Natural killer cell (primary cell): ENCODE results near the gene EXOC6B. TPM values are rescaled to one million over a fixed set of nuclear protein-coding genes. Genes with fewer than 3 reads are reported as not detected.

Experiments
- ATAC-seq, 3 donors: fragments of 150-1000 bp in 2 of 3; fragments of 200-7000 bp in 1 of 3; cut with Tn5 transposase; 1 replicate in 1 of 3; 2 replicates in 2 of 3; pipeline ENCODE4 v1.10.0; 2021; ENCODE audit warnings: mild to moderate bottlenecking in 2 of 3, moderate library complexity in 2 of 3
- DNase-seq, 2 donors: peaks; one replicate each; pipeline versions ENCODE4 v3.0.0 to v3.0.0-alpha.2; 2013 to 2021; ENCODE audit warnings: mixed read lengths in 1 of 2
- H3K27ac ChIP-seq: one replicate; pipeline ENCODE4 v1.5.1; 2013; ENCODE audit warnings: mild to moderate bottlenecking, low read length
- H3K27me3 ChIP-seq: one replicate; pipeline ENCODE4 v1.6.1; 2013; ENCODE audit warnings: low read length; ENCODE audit not compliant: control insufficient read depth, insufficient read depth
- H3K36me3 ChIP-seq: one replicate; pipeline ENCODE4 v1.6.1; 2013; ENCODE audit warnings: low read length; ENCODE audit not compliant: control insufficient read depth, insufficient read depth
- H3K4me1 ChIP-seq: one replicate; pipeline ENCODE4 v1.6.1; 2013; ENCODE audit warnings: low read length; ENCODE audit not compliant: control insufficient read depth, insufficient read depth
- H3K4me3 ChIP-seq: one replicate; pipeline ENCODE4 v1.5.1; 2013; ENCODE audit warnings: low read length
- H3K9me3 ChIP-seq: one replicate; pipeline ENCODE4 v1.6.1; 2013; ENCODE audit warnings: low read length; ENCODE audit not compliant: control insufficient read depth, insufficient read depth
- H3K27ac Mint-ChIP-seq, 2 donors: one replicate each; pipeline ENCODE4 v1.8.0; 2022; ENCODE audit warnings: mild to moderate bottlenecking in 2 of 2, mixed read lengths in 2 of 2, moderate library complexity in 1 of 2
- H3K27me3 Mint-ChIP-seq, 2 donors: one replicate each; pipeline ENCODE4 v1.8.0; 2022; ENCODE audit warnings: low read depth in 2 of 2, mixed read lengths in 2 of 2
- H3K36me3 Mint-ChIP-seq: one replicate; pipeline ENCODE4 v1.8.0; 2022; ENCODE audit warnings: mixed read lengths
- H3K4me1 Mint-ChIP-seq, 2 donors: one replicate each; pipeline ENCODE4 v1.8.0; 2022; ENCODE audit warnings: mixed read lengths in 2 of 2
- H3K4me3 Mint-ChIP-seq: one replicate; pipeline ENCODE4 v1.8.0; 2022; ENCODE audit warnings: mild to moderate bottlenecking, moderate library complexity, mixed read lengths
- H3K9me3 Mint-ChIP-seq, 2 donors: one replicate each; pipeline ENCODE4 v1.8.0; 2022; ENCODE audit warnings: mixed read lengths in 2 of 2
- CTCF ChIP-seq: fragments of 200-600 bp; IDR thresholded peaks from one replicate; pipeline ENCODE4 v1.8.0; 2022; ENCODE audit warnings: antibody characterized with exemption
- WGBS: methylation state at CpG from one replicate; pipeline ENCODE4 v1.1.7; 2013; ENCODE audit warnings: missing lambda C conversion rate; ENCODE audit not compliant: insufficient coverage; 5-methylcytosine and 5-hydroxymethylcytosine counted together
- intact Hi-C: fragments of 100-400 bp; cut with micrococcal nuclease; formaldehyde crosslinking; loops from one replicate; pipeline ENCODE4 v1.14.2; 2022
- total RNA-seq, 4 donors: library from RNA; stranded (reverse); fragments of 120-200 nt in 1 of 4; gene quantifications; one replicate each; pipeline versions ENCODE4 v1.2.3 to v1.2.4, GENCODE V29; 2013 to 2022

The EXOC6B gene
- total RNA-seq, 3 donors from 2014 or later (not counting 1 experiment from before 2014, with no cell fraction given) = 16.6 to 17.2 (median 17.1) TPM

DNA sequence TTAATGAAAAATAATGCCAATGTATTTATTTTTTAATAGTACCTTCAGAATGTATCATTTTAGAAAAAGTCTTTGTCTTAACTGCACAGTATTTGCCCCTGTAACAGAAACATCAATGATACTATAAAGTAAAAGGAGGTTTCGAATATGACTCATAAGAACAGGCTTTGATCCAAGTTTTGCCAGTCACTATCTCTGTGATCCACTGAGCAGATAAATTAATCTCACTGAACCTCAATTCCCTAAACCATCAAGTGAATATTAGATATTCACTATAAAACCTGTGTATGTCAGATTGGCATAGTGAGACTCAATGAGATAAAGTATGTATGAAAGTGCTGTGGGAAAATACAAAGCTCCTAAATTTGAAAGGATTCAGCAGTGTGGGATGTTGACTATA is 292.1 kb downstream of the EXOC6B start:
- WGBS = no CpG with 5 or more reads among the region's 1 CpG
- Histone ChIP-seq H3K9me3 (no peaks in the 10 kb centered on the region), H3K36me3 (no peaks in the 10 kb centered on the region), H3K27ac (no peak overlapping the region), H3K4me1 (no peaks in the 10 kb centered on the region), H3K4me3 (no peak overlapping the region), H3K27me3 (no peaks in the 10 kb centered on the region)
- DNase-seq = no peak
- no peak overlapping the region for H3K4me3 Mint-ChIP-seq
- H3K4me1 Mint-ChIP-seq = no peaks in the 10 kb centered on the region
- no peaks in the 10 kb centered on the region for H3K36me3 Mint-ChIP-seq
- intact Hi-C loops = no loop called here
- H3K9me3 Mint-ChIP-seq = no peaks in the 10 kb centered on the region
- no peak for TF ChIP-seq CTCF
- ATAC-seq = no peak
- H3K27me3 Mint-ChIP-seq = no peaks in the 10 kb centered on the region
- no peak overlapping the region for H3K27ac Mint-ChIP-seq

DNA sequence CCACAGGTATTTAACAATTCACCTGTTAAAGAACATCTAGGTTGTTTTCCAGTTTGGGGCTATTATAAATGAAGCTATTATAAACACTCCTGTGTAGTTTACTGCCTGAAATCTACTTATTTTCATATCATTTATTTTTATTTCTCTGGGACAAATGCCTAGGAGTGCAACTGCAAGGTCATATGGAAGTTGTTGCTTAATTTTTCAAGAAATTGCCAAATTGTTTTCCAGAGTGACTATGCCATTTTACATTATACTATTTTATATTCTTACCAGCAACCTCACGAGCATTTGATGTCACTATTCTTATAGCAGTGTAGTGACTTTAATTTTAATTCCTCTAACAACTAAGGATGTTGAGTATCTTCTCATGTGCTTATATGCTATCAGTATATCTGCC is 298.4 kb downstream of the EXOC6B start:
- no peaks in the 10 kb centered on the region for H3K27me3 ChIP-seq
- no peaks in the 10 kb centered on the region for H3K4me1 ChIP-seq
- no peaks in the 10 kb centered on the region for H3K9me3 Mint-ChIP-seq
- DNase-seq = no peak
- intact Hi-C loops = no loop called here
- no peaks in the 10 kb centered on the region for H3K9me3 ChIP-seq
- no peaks in the 10 kb centered on the region for H3K36me3 Mint-ChIP-seq
- no peak for TF ChIP-seq CTCF
- no peak for ATAC-seq
- H3K27ac Mint-ChIP-seq = no peak overlapping the region
- H3K36me3 ChIP-seq = no peaks in the 10 kb centered on the region
- no peaks in the 10 kb centered on the region for H3K4me1 Mint-ChIP-seq
- H3K27ac ChIP-seq = no peak overlapping the region
- no peaks in the 10 kb centered on the region for H3K27me3 Mint-ChIP-seq
- WGBS = no CpG with 5 or more reads among the region's 1 CpG
- H3K4me3 Mint-ChIP-seq = no peak overlapping the region
- H3K4me3 ChIP-seq = no peak overlapping the region

- no peak for DNase-seq
- no peaks in the 10 kb centered on the region for H3K36me3 ChIP-seq
- no peaks in the 10 kb centered on the region for H3K4me1 ChIP-seq
- no peaks in the 10 kb centered on the region for H3K36me3 Mint-ChIP-seq
- H3K27ac ChIP-seq = no peak overlapping the region
- WGBS = 88% methylated on average over 1 of the region's 1 CpG
- ATAC-seq = no peak
- H3K9me3 ChIP-seq = no peaks in the 10 kb centered on the region
- no peaks in the 10 kb centered on the region for H3K4me1 Mint-ChIP-seq
- no peak overlapping the region for H3K4me3 Mint-ChIP-seq
- H3K27me3 ChIP-seq = no peaks in the 10 kb centered on the region
- intact Hi-C loops = no loop called here
- H3K9me3 Mint-ChIP-seq = no peaks in the 10 kb centered on the region
- no peaks in the 10 kb centered on the region for H3K27me3 Mint-ChIP-seq
- no peak overlapping the region for H3K4me3 ChIP-seq
- TF ChIP-seq CTCF = no peak
- H3K27ac Mint-ChIP-seq = no peak overlapping the region
These were observed 299.2 kb downstream of the EXOC6B start for GRCh38 chr2:72526623-72527022.

DNA sequence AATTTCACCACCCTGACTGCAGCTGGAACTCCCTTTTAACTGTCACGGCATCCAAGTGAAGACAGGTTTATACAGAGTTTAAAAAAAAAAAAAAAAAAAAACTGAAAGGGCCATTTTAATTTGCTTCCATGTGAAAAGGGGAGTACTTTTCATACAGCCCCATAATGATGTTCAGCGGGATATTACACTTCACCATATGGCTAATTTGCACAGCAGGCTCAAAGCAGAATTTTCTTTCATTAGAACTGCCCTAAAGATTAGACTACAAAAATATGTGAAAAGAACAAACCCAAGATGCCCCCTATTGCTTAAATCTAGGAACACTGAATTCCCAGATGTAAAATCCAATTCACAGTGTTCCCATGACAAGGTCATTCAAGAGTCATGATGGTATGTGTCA is 301.8 kb downstream of the EXOC6B start:
- no peak overlapping the region for H3K4me3 Mint-ChIP-seq
- TF ChIP-seq CTCF = no peak
- Histone ChIP-seq H3K36me3 (no peaks in the 10 kb centered on the region), H3K4me3 (no peak overlapping the region), H3K27me3 (no peaks in the 10 kb centered on the region), H3K27ac (no peak overlapping the region), H3K4me1 (no peaks in the 10 kb centered on the region), H3K9me3 (no peaks in the 10 kb centered on the region)
- intact Hi-C loops = no loop called here
- no peaks in the 10 kb centered on the region for H3K36me3 Mint-ChIP-seq
- H3K27ac Mint-ChIP-seq = no peak overlapping the region
- no peaks in the 10 kb centered on the region for H3K9me3 Mint-ChIP-seq
- no peaks in the 10 kb centered on the region for H3K27me3 Mint-ChIP-seq
- DNase-seq = no peak
- no peaks in the 10 kb centered on the region for H3K4me1 Mint-ChIP-seq
- 94% methylated on average over 2 of the region's 2 CpGs for WGBS
- no peak for ATAC-seq
